GM12891 (cell line): ENCODE data around the gene SLC35B1.

Experiments
- PAX5 ChIP-seq: IDR thresholded peaks from 2 replicates; pipeline ENCODE4 v1.6.1; 2011; ENCODE audit warnings: low read length, moderate library complexity, mild to moderate bottlenecking; ENCODE audit not compliant: insufficient read depth, severe bottlenecking
- POLR2A ChIP-seq: IDR thresholded peaks from 2 replicates; pipeline ENCODE4 v1.6.1; 2011; ENCODE audit warnings: low read depth, low read length, control low read depth
- POLR2AphosphoS5 ChIP-seq: IDR thresholded peaks from 2 replicates; pipeline ENCODE4 v1.6.1; 2011; ENCODE audit warnings: low read depth, low read length, control low read depth
- SPI1 ChIP-seq: IDR thresholded peaks from 2 replicates; pipeline ENCODE4 v1.6.1; 2011; ENCODE audit warnings: low read depth, low read length, control low read depth
- TAF1 ChIP-seq: IDR thresholded peaks from 2 replicates; pipeline ENCODE4 v1.6.1; 2011; ENCODE audit warnings: low read depth, low read length, control low read depth

DNA sequence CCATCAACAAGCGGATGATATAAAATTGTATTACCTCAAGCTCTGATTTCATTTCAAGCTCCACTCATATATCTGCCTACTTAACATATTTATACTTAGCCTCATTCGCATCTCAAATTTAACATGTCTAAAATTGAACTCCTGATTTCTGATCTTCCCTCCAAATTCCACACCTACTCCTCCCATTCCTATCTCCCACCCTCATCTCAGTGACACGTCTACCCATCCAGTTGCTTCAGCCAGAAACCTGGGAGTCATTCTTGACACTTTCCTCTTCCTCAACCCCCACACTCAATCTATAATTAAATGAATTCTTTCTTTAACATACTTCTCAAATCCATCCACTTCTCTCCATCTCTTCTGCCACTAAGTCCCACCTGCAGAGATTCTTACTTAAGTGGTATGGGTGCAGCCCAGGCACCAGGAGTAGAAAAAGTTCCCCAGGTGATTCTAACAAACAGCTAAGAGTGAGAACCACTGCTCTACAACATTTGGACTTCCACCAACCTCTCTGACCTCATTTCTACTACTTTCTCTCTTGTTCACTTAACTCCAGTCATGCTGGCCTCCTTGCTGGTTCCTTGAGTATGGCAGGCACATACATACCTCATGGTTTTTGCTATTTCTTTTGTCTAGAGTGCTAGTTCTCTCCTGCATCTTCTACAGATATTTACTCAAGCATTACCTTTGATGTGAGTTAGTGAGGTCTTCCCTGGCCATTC, 47.9 kb downstream of the SLC35B1 start:
- TF ChIP-seq POLR2A (no peak), POLR2AphosphoS5 (no peak), TAF1 (no peak), SPI1 (no peak), PAX5 (no peak)
